ENCODE measurements around the gene HHAT.

The HHAT gene

DNA sequence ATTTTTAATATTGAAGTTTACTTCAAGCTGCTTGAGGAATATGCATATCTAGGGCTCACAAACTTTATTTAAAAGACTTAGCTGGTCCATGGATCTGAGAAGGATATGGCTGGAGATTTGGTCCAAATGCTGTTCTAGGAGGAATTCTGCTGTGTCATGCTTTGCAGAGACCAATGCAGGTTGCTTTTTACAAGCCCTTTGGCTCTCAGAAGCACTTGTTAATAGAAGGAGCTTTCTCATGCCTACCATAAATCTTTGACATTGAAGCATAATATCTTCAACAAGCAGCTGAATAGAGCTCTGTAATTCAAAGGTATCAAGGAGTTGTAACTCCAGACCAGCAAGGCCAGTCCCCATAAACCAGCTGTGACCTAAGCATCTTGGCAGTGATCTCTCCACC, 299.1 kb downstream of the HHAT start:
- no peaks in the 10 kb centered on the region for H3K36me3 ChIP-seq (ENCODE audit: insufficient read depth, low read length)
- H3K27ac ChIP-seq (ENCODE audit: low read depth, low read length, poor library complexity, severe bottlenecking): no peak overlapping the region
- no peaks in the 10 kb centered on the region for H3K79me2 ChIP-seq (ENCODE audit: insufficient read depth, low read length)
- no peak overlapping the region for H2AFZ ChIP-seq (ENCODE audit: low read length)
- no peak for TF ChIP-seq EZH2 (IDR thresholded peaks at IDR 0.05; ENCODE audit: borderline replicate concordance, low read length)
- TF ChIP-seq, protein P1, sequence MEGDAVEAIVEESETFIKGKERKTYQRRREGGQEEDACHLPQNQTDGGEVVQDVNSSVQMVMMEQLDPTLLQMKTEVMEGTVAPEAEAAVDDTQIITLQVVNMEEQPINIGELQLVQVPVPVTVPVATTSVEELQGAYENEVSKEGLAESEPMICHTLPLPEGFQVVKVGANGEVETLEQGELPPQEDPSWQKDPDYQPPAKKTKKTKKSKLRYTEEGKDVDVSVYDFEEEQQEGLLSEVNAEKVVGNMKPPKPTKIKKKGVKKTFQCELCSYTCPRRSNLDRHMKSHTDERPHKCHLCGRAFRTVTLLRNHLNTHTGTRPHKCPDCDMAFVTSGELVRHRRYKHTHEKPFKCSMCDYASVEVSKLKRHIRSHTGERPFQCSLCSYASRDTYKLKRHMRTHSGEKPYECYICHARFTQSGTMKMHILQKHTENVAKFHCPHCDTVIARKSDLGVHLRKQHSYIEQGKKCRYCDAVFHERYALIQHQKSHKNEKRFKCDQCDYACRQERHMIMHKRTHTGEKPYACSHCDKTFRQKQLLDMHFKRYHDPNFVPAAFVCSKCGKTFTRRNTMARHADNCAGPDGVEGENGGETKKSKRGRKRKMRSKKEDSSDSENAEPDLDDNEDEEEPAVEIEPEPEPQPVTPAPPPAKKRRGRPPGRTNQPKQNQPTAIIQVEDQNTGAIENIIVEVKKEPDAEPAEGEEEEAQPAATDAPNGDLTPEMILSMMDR (IDR thresholded peaks at IDR 0.05; ENCODE audit: low read length): no peak
- H3K4me2 ChIP-seq (ENCODE audit: low read length): no peak overlapping the region
- H3K4me3 ChIP-seq (ENCODE audit: low read depth, low read length, poor library complexity, severe bottlenecking): no peak overlapping the region
- H3K9me2 ChIP-seq (ENCODE audit: low read depth, low read length): no peaks in the 10 kb centered on the region
- H3K27me3 ChIP-seq (ENCODE audit: insufficient read depth, low read length): no peaks in the 10 kb centered on the region
- H3K9me3 ChIP-seq (ENCODE audit: low read length): no peaks in the 10 kb centered on the region
- no peak overlapping the region for H3K9ac ChIP-seq (ENCODE audit: low read length)
- H4K20me1 ChIP-seq (ENCODE audit: insufficient read depth, low read length): no peaks in the 10 kb centered on the region
- H3K4me1 ChIP-seq (ENCODE audit: insufficient read depth, low read length, severe bottlenecking): no peaks in the 10 kb centered on the region
- no peaks in the 10 kb centered on the region for H3F3A ChIP-seq (ENCODE audit: insufficient read depth, low read length)

DNA sequence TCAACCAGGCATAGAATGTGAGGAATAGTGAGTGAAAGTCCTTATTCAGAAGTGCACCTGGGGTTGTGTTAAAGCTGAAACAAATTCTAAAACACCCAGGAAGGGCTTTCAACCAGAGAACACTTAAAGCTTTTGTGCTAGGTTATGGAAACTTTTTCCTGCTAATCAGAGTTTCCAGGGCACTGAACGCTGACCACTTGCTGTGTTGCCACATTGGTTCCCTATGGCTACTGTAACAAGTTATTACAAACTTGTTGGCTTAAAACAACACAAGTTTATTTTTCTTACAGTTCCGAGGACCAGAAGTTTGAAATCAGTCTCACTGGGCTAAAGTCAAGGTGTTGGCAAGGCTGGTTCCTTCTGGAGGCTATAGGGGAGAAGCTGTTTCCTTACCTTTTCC, 300.6 kb downstream of the HHAT start:
- TF ChIP-seq, protein P1 (IDR thresholded peaks at IDR 0.05; ENCODE audit: low read length): no peak
- TF ChIP-seq EZH2 (IDR thresholded peaks at IDR 0.05; ENCODE audit: borderline replicate concordance, low read length): no peak
- H3F3A ChIP-seq (ENCODE audit: insufficient read depth, low read length): no peaks in the 10 kb centered on the region
- H3K27ac ChIP-seq (ENCODE audit: low read depth, low read length, poor library complexity, severe bottlenecking): no peak overlapping the region
- H2AFZ ChIP-seq (ENCODE audit: low read length): no peak overlapping the region
- H3K9ac ChIP-seq (ENCODE audit: low read length): no peak overlapping the region
- H3K79me2 ChIP-seq (ENCODE audit: insufficient read depth, low read length): no peaks in the 10 kb centered on the region
- no peaks in the 10 kb centered on the region for H3K27me3 ChIP-seq (ENCODE audit: insufficient read depth, low read length)
- no peak overlapping the region for H3K4me3 ChIP-seq (ENCODE audit: low read depth, low read length, poor library complexity, severe bottlenecking)
- no peaks in the 10 kb centered on the region for H3K4me1 ChIP-seq (ENCODE audit: insufficient read depth, low read length, severe bottlenecking)
- H3K9me3 ChIP-seq (ENCODE audit: low read length): no peaks in the 10 kb centered on the region
- no peaks in the 10 kb centered on the region for H3K9me2 ChIP-seq (ENCODE audit: low read depth, low read length)
- no peak overlapping the region for H3K4me2 ChIP-seq (ENCODE audit: low read length)
- H4K20me1 ChIP-seq (ENCODE audit: insufficient read depth, low read length): no peaks in the 10 kb centered on the region
- no peaks in the 10 kb centered on the region for H3K36me3 ChIP-seq (ENCODE audit: insufficient read depth, low read length)

DNA sequence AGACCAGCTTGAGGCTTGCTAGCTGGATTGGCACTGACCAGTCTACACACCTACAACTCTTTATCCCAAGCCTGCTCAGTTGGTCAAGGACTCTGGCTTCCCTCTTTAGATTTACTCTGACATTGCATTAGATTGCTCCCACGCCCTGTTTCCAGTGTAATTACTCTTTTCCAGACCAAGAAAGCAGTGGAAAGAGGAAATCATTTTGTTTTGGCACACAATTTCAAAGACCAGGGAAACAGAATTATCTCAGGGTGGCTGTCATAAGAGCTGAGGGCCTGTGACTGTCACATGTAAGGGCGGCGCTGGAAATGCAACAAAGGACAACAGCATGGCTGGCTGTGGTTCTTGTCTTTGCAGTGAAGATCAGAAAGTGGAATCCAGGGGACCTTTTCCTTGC, 302.7 kb downstream of the HHAT start:
- H3K9me3 ChIP-seq (ENCODE audit: low read length): no peaks in the 10 kb centered on the region
- H3K79me2 ChIP-seq (ENCODE audit: insufficient read depth, low read length): no peaks in the 10 kb centered on the region
- no peaks in the 10 kb centered on the region for H3K36me3 ChIP-seq (ENCODE audit: insufficient read depth, low read length)
- no peak overlapping the region for H3K27ac ChIP-seq (ENCODE audit: low read depth, low read length, poor library complexity, severe bottlenecking)
- H3K4me2 ChIP-seq (ENCODE audit: low read length): no peak overlapping the region
- H3K27me3 ChIP-seq (ENCODE audit: insufficient read depth, low read length): no peaks in the 10 kb centered on the region
- H2AFZ ChIP-seq (ENCODE audit: low read length): no peak overlapping the region
- H3K9ac ChIP-seq (ENCODE audit: low read length): no peak overlapping the region
- H4K20me1 ChIP-seq (ENCODE audit: insufficient read depth, low read length): no peaks in the 10 kb centered on the region
- TF ChIP-seq, protein P1 (IDR thresholded peaks at IDR 0.05; ENCODE audit: low read length): no peak
- no peak for TF ChIP-seq EZH2 (IDR thresholded peaks at IDR 0.05; ENCODE audit: borderline replicate concordance, low read length)
- H3K4me1 ChIP-seq (ENCODE audit: insufficient read depth, low read length, severe bottlenecking): no peaks in the 10 kb centered on the region
- no peak overlapping the region for H3K4me3 ChIP-seq (ENCODE audit: low read depth, low read length, poor library complexity, severe bottlenecking)
- no peaks in the 10 kb centered on the region for H3F3A ChIP-seq (ENCODE audit: insufficient read depth, low read length)
- no peaks in the 10 kb centered on the region for H3K9me2 ChIP-seq (ENCODE audit: low read depth, low read length)

Measured in OCI-LY1 (cell line).